ENCODE measurements around the gene COG4. TPM values are rescaled to one million over a fixed set of nuclear protein-coding genes. Genes with fewer than 3 reads are reported as not detected.
A peak's percentile ranks its signal among the peaks of the same experiment; 100 is the strongest.

Gene COG4
- polyA plus RNA-seq, 2 of the 4 experiments (the other 2 are of a cell fraction): 42.7 to 48.2 TPM

- ChIA-PET CTCF (interaction anchor here (1.0 to 2.0 kb wide), 4 partner anchors 10 to 110 kb away, joined by 3 to 5 read pairs (median 4); no protein-coding TSS in a partner anchor), POLR2A (no interaction called here)
- no peak for ATAC-seq
- Histone ChIP-seq H3K9me3 (no peaks in the 10 kb centered on the region), H3K4me1 (no peaks in the 10 kb centered on the region; the same call in 2 of the 3 replicates), H3K4me2 (no peak overlapping the region), H3K27ac (no peak overlapping the region), H3K4me3 (no peak overlapping the region)
- DNase-seq (ENCODE audit: low read depth in 1 of 2, low spot score in 1 of 2): no peak
- 92% methylated on average over 6 of the region's 6 CpGs for WGBS (ENCODE audit: missing lambda C conversion rate)
- FAIRE-seq: no peak
- TF ChIP-seq CBX2 (IDR thresholded peaks at IDR 0.05; ENCODE audit: borderline replicate concordance, low read depth): no peak
- TF ChIP-seq FOSL2 (IDR thresholded peaks at IDR 0.05): no peak
- TF ChIP-seq FOSL2 (CRISPR knock-in tag; IDR thresholded peaks at IDR 0.05): no peak
- no peak for TF ChIP-seq SMC3 (IDR thresholded peaks at IDR 0.05)
- no peak for TF ChIP-seq MAZ (IDR thresholded peaks at IDR 0.05; ENCODE audit: borderline replicate concordance, low read depth, low read length)
- TF ChIP-seq ELK1 (IDR thresholded peaks at IDR 0.05; ENCODE audit: low read depth, low read length): no peak
- no peak for TF ChIP-seq KDM5A (IDR thresholded peaks at IDR 0.05)
- TF ChIP-seq EP300 (IDR thresholded peaks at IDR 0.05): no peak
- no peak for TF ChIP-seq PBX3 (IDR thresholded peaks at IDR 0.05)
Observed at GRCh38 chr16:70490261-70490660, 33.1 kb downstream of the COG4 start.

- H3K4me3 ChIP-seq: no peak overlapping the region
- no peak for ATAC-seq
- peaks cover 8% of the 10 kb centered on the region; the same call in 2 of the 3 replicates for H3K4me1 ChIP-seq
- no peak for DNase-seq (ENCODE audit: low read depth in 1 of 2, low spot score in 1 of 2)
- no peak for TF ChIP-seq RFX5 (IDR thresholded peaks at IDR 0.05)
- TF ChIP-seq SMC3 (IDR thresholded peaks at IDR 0.05): no peak
- TF ChIP-seq CHD4 (IDR thresholded peaks at IDR 0.05; ENCODE audit: borderline replicate concordance): peak; percentile 67; the same call in 1 of the 2 replicates
- TF ChIP-seq HDAC2 (IDR thresholded peaks at IDR 0.05): 0 out of 2 replicates have a peak, but pooled peaks have one; percentile 58
- H3K4me2 ChIP-seq: no peak overlapping the region
- WGBS (ENCODE audit: missing lambda C conversion rate): 92% methylated on average over 2 of the region's 2 CpGs
- no peak for FAIRE-seq
- H3K9me3 ChIP-seq: no peaks in the 10 kb centered on the region
- ChIA-PET CTCF (interaction anchor here (1.2 to 1.8 kb wide), 4 partner anchors 12 to 105 kb away, joined by 4 to 9 read pairs (median 4); no protein-coding TSS in a partner anchor), POLR2A (no interaction called here)
- H3K27ac ChIP-seq: no peak overlapping the region
Observed at GRCh38 chr16:70484867-70485266, 38.5 kb downstream of the COG4 start.

GRCh38 chr16:70483426-70483825, 39.9 kb downstream of the COG4 start:
- H3K4me3 ChIP-seq: no peak overlapping the region
- H3K4me2 ChIP-seq: no peak overlapping the region
- no peaks in the 10 kb centered on the region for H3K9me3 ChIP-seq
- peaks cover 8% of the 10 kb centered on the region; the same call in 2 of the 3 replicates for H3K4me1 ChIP-seq
- ChIA-PET CTCF (interaction anchor here (0.7 to 2.0 kb wide), 10 partner anchors 10 to 288 kb away, joined by 3 to 9 read pairs (median 4); no protein-coding TSS in a partner anchor), POLR2A (no interaction called here)
- DNase-seq (ENCODE audit: low read depth in 1 of 2, low spot score in 1 of 2): no peak
- no peak for ATAC-seq
- WGBS (ENCODE audit: missing lambda C conversion rate): 96% methylated on average over 5 of the region's 5 CpGs
- TF ChIP-seq POLR2A (IDR thresholded peaks at IDR 0.05; ENCODE audit: low read length): no peak
- TF ChIP-seq MAZ (IDR thresholded peaks at IDR 0.05; ENCODE audit: borderline replicate concordance, low read depth, low read length): no peak
- no peak for TF ChIP-seq FOXS1 (CRISPR knock-in tag; IDR thresholded peaks at IDR 0.05)
- TF ChIP-seq KDM1A (IDR thresholded peaks at IDR 0.05; ENCODE audit: low read depth): no peak
- no peak for TF ChIP-seq PBX3 (IDR thresholded peaks at IDR 0.05)
- no peak for TF ChIP-seq EHMT2 (IDR thresholded peaks at IDR 0.05; ENCODE audit: low read depth)
- no peak for TF ChIP-seq GATA3 (IDR thresholded peaks at IDR 0.05; ENCODE audit: borderline replicate concordance)
- no peak for TF ChIP-seq HES2 (IDR thresholded peaks at IDR 0.05)
- no peak for TF ChIP-seq CHD2 (IDR thresholded peaks at IDR 0.05; ENCODE audit: low read length, partially characterized antibody)
- FAIRE-seq: no peak
- no peak overlapping the region for H3K27ac ChIP-seq

Measured in A549 (cell line).